HG03378 (cell line): ENCODE results near the gene CRK.
"Not testable (repeated sequence)": the region's sequence is repeated elsewhere in the genome, so short reads cannot be mapped to it uniquely, and the experiment has no call there.

Experiments
- ATAC-seq: cut with Tn5 transposase; IDR thresholded peaks from one replicate; pipeline ENCODE4 v1.9.1; 2021; ENCODE audit warnings: mild to moderate bottlenecking, moderate library complexity; ENCODE audit not compliant: unreplicated experiment

The CRK gene

GRCh38 chr17:1390432-1391367 is 65.3 kb downstream of the CRK start:
- no peak for ATAC-seq

- ATAC-seq = not testable (repeated sequence)
These were observed 68.4 kb downstream of the CRK start for GRCh38 chr17:1387490-1388227.

- ATAC-seq = not testable (repeated sequence)
These were observed 69.3 kb downstream of the CRK start for GRCh38 chr17:1386675-1387190.

- ATAC-seq = no peak
These were observed 69.8 kb downstream of the CRK start for GRCh38 chr17:1386265-1386664.

DNA sequence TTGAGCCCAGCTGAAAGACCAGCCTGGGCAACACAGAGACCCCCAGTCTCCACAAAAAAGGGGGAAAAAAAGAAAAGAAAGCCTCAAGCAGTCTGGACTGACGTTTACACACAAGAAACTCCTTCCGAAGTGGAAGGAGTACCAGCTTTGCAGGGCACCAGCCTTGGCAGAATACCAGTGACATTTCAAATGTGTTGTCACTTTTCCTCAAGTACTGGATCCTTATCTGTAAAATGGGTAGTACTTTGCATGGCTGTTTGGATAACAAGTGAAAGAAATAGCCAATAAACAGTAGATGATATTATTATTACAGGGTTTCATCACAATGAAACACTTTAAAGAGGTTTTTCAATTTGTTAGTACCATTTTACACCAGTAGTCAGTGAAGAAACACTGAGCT is 70.2 kb downstream of the CRK start:
- ATAC-seq = no peak

- no peak for ATAC-seq
These were observed 71.1 kb downstream of the CRK start for GRCh38 chr17:1384905-1385435.

- ATAC-seq = no peak
These were observed 76.1 kb downstream of the CRK start for GRCh38 chr17:1379930-1380313.

DNA sequence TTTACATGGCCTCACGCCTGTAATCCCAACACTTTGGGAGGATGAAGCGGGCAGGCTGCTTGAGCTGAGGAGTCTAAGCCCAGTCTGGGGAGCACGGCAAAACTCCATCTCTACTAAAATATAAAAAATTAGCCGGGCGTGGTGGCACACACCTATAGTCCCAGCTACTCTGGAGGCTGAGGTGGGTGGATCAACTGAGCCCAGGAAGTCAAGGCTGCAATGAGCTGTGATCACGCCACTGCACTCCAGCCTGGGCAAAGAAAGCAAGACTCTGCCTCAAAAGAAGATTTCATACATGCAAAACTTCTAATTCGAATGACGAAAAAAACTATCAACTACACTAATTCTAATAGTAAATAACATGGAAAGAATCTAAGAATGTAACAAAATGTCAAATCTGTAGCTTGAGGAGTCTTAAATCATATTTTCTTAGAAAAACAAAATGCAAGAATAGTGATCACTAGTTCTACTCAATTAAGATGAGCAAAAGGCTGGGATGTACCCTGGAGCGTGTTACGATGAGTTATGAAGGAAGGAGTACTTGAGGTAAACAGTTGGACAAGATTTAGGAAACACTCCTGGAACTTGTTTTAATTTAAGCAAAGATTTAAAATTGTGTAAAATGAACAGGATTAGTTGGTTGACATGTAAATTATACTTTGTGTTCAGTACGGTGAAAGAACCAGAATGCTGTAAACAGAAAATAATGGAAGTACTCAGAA is 76.7 kb downstream of the CRK start:
- no peak for ATAC-seq

GRCh38 chr17:1378476-1378860 is 77.6 kb downstream of the CRK start:
- not testable (repeated sequence) for ATAC-seq

DNA sequence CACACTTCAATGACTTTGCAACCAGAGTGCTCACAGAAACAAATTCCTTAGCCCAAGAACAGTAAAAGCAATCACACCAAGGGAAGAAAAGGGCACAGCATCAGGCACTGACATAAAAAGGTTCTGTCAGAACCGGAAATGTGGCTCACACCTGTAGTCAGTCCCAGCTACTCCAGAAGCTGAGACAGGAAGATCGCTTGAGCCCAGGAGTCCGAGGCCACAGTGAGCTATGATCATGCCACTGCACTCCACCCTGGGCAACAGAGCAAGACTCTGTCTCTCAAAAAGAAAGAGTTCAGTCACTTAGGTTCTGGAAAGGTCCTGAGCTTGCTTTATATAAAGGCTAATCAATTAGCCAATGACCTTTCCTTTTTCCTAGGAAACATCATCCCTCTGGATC is 78.7 kb downstream of the CRK start:
- ATAC-seq = no peak

GRCh38 chr17:1376061-1376460 is 80.0 kb downstream of the CRK start:
- ATAC-seq = no peak

GRCh38 chr17:1375615-1376014 is 80.4 kb downstream of the CRK start:
- no peak for ATAC-seq

- ATAC-seq = no peak
These were observed 81.4 kb downstream of the CRK start for GRCh38 chr17:1374431-1375177.

GRCh38 chr17:1373707-1374237 is 82.3 kb downstream of the CRK start:
- no peak for ATAC-seq

GRCh38 chr17:1372618-1373017 is 83.4 kb downstream of the CRK start:
- no peak for ATAC-seq

DNA sequence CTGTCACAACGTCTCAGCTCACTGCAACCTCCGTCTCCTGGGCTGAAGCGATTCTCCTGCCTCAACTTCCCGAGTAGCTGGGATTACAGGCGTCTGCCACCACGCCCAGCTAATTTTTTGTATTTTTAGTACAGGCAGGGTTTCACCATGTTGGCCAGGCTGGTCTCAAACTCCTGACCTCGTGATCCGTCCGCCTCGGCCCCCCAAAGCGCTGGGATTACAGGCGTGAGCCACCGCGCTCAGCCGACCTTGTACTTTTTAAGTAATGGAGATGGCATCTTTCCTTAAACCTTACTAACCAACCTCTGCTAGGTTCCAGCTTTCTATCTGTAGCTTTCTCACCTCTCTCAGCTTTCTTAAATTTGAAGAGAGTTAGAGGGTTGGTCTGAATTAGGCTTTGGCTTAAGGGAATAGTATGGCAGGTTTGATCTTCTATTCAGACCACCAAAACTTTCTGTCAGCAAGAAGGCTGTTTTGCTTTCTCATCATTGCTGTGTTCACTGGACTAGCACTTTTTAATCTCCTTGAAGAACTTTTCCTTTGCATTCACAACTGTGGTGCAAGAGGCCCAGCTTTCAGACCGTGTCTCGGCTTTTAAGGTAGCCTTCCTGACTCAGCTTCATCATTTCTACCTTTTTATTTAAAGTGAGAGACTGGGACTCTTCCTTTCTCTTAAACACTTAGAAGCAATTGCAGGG is 84.0 kb downstream of the CRK start:
- ATAC-seq = no peak
